Measurements from ENCODE around the gene P4HB. TPM values are rescaled to one million over a fixed set of nuclear protein-coding genes. Genes with fewer than 3 reads are reported as not detected.
A peak's percentile ranks its signal among the peaks of the same experiment; 100 is the strongest.

Gene P4HB
- total and polyA plus RNA-seq, 2 of the 4 experiments (the other 2 are of a cell fraction) = 599 to 932 TPM

DNA sequence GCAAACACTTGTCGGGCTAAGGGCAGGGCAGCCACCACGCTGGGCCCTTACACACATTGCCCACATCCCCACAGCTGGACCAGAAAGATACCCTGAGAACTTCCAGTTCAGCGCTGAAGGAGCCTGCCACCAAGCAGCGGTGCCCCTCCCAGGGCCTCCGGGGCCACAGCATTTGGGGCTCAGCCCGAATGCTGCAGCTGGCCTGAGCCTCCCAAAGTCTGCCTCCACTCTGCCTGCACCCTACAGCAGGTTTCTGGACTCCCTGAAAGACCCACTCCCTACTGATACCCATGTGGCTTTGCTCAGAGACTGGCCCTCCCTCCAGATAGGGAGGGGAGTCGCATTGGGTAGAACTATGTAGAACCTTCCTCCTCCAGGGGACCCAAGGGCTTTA lies 28.8 kb downstream of the P4HB start:
- Histone ChIP-seq H4K5ac (ENCODE audit: low read depth, low read length) (no peak overlapping the region), H3K9ac (ENCODE audit: low read depth, low read length) (0 out of 2 replicates have a peak overlapping the region, but pooled peaks have one; percentile 93), H3K4me2 (ENCODE audit: low read depth, low read length) (peak overlapping the region; percentile 99), H2BK120ac (ENCODE audit: low read depth, low read length) (no peak overlapping the region), H3K4me1 (ENCODE audit: control insufficient read depth, insufficient read depth, low read length) (peaks cover 15% of the 10 kb centered on the region), H2BK5ac (ENCODE audit: low read depth, low read length, poor library complexity, severe bottlenecking) (no peak overlapping the region), H2BK15ac (ENCODE audit: low read depth, low read length) (no peak overlapping the region; the same call in 2 of the 3 replicates), H3K14ac (replicated peaks; ENCODE audit: low read depth, low read length) (no peak overlapping the region), H3K23ac (ENCODE audit: low read depth, low read length) (peak overlapping the region; percentile 97), H3K4ac (ENCODE audit: low read depth, low read length) (peak overlapping the region; percentile 85), H2AK9ac (replicated peaks; ENCODE audit: low read depth, low read length, poor library complexity) (peak overlapping the region; percentile 98), H3K9me1 (ENCODE audit: insufficient read depth, low read length) (peaks cover 27% of the 10 kb centered on the region), H3K18ac (ENCODE audit: low read depth, low read length) (no peak overlapping the region), H4K20me1 (ENCODE audit: insufficient read depth, low read length) (peaks cover 29% of the 10 kb centered on the region), H4K91ac (ENCODE audit: insufficient read depth, low read depth, low read length) (no peak overlapping the region), H4K8ac (ENCODE audit: low read depth in 2 of 2, low read length in 2 of 2) (peak overlapping the region; percentile 74 to 85; a peak in 3 of 4 replicates), H3K36me3 (ENCODE audit: control insufficient read depth, insufficient read depth, low read length) (peaks cover 7% of the 10 kb centered on the region; the same call in 1 of the 2 replicates), H2AK5ac (ENCODE audit: low read depth, low read length) (peak overlapping the region; percentile 91; the same call in 1 of the 2 replicates), H3K56ac (ENCODE audit: extremely low read depth, insufficient read depth, low read length) (no peak overlapping the region), H3K9me3 (ENCODE audit: control insufficient read depth, insufficient read depth, low read length) (no peaks in the 10 kb centered on the region), H3K27ac (ENCODE audit: insufficient read depth, low read length) (no peak overlapping the region; the same call in 1 of the 2 replicates), H3K79me1 (ENCODE audit: low read depth in 1 of 2, low read length in 2 of 2) (peaks cover 21 to 63% of the 10 kb centered on the region in 2 experiments), H2AFZ (replicated peaks; ENCODE audit: low read length, poor library complexity) (peak overlapping the region; percentile 82), H3K27me3 (ENCODE audit: control insufficient read depth, insufficient read depth, low read length) (no peaks in the 10 kb centered on the region), H2BK20ac (ENCODE audit: low read depth, low read length) (no peak overlapping the region), H3K4me3 (ENCODE audit: insufficient read depth, low read depth, low read length) (no peak overlapping the region)
- TF ChIP-seq RFX5 (IDR thresholded peaks at IDR 0.05; ENCODE audit: low read depth, low read length) (no peak), MAFK (IDR thresholded peaks at IDR 0.05; ENCODE audit: low read depth, low read length) (no peak), BHLHE40 (IDR thresholded peaks at IDR 0.05; ENCODE audit: low read depth, low read length) (no peak), CEBPB (IDR thresholded peaks at IDR 0.05; ENCODE audit: low read depth, low read length) (no peak), MAZ (IDR thresholded peaks at IDR 0.05; ENCODE audit: borderline replicate concordance, low read depth, low read length) (no peak), POLR2A (IDR thresholded peaks at IDR 0.05; ENCODE audit: low read depth, low read length) (no peak), CTCF (conservative IDR thresholded peaks at IDR 0.05; ENCODE audit: low read depth, low read length) (no peak), FOS (IDR thresholded peaks at IDR 0.05; ENCODE audit: low read depth, low read length) (no peak), NFE2L2 (IDR thresholded peaks at IDR 0.05; ENCODE audit: low read depth, low read length) (no peak), CHD1 (IDR thresholded peaks at IDR 0.05; ENCODE audit: low read depth, low read length) (no peak), RAD21 (IDR thresholded peaks at IDR 0.05; ENCODE audit: low read length) (no peak), RCOR1 (IDR thresholded peaks at IDR 0.05; ENCODE audit: insufficient replicate concordance, low read length) (no peak)
- TF ChIP-seq, protein P1, sequence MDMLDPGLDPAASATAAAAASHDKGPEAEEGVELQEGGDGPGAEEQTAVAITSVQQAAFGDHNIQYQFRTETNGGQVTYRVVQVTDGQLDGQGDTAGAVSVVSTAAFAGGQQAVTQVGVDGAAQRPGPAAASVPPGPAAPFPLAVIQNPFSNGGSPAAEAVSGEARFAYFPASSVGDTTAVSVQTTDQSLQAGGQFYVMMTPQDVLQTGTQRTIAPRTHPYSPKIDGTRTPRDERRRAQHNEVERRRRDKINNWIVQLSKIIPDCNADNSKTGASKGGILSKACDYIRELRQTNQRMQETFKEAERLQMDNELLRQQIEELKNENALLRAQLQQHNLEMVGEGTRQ (IDR thresholded peaks at IDR 0.05; ENCODE audit: low read depth, low read length) = no peak
- in situ Hi-C loops (cut with MboI; ENCODE audit: low sequenced_read_pairs) (no loop called here), dilution Hi-C loops (cut with HindIII; ENCODE audit: low sequenced_read_pairs, unreplicated experiment) (no loop called here), intact Hi-C loops (cut with micrococcal nuclease) (no loop called here)
- CTCF ChIA-PET = no interaction called here
- POLR2A ChIA-PET (ENCODE audit: unreplicated experiment) = no interaction called here
- no CpG with 5 or more reads among the region's 7 CpGs for WGBS, 2 experiments (ENCODE audit: extremely low coverage in 2 of 2, insufficient read length in 1 of 2)
- no peak for DNase-seq
- no TSS peak for BruUV-seq (replicated peaks)
- no peak for ATAC-seq (ENCODE audit: low read depth)
